Measurements from ENCODE around the gene PSD. TPM values are rescaled to one million over a fixed set of nuclear protein-coding genes. Genes with fewer than 3 reads are reported as not detected.

Gene PSD
- polyA plus RNA-seq, 1 experiment, result 1.8 TPM

DNA sequence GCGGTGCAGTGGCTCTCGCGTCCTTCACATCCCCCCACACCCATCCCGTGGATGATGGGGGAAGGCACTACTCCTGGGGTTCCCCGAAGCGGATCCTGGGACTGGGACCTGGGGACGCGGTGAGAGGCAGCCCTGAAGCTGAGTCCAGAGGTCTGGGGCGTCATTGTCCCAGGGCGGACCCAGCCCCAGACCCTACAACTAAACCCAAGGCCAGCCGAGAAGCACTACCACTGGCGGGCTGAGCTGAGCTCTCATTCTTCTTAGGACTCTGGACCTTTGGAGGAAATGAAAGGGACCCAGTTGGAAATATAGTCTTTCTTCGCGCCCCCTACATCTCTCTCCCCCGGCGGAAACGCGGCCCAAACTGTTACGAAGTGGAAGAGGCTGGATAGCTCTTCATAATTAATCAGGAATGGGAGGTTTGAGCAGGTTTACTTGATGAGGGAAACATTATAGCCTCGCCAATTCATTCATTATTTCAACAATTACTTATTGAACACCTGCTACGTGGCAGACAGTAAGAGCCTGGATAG is 1.7 kb upstream of the PSD start:
- POLR2A ChIA-PET, result interaction anchor here (1.3 to 3.1 kb wide), 2 partner anchors 12 to 190 kb away, joined by 3 to 7 read pairs; partner anchors contain the start of gene CUEDC2
- no peak for DNase-seq (ENCODE audit: low read depth)

DNA sequence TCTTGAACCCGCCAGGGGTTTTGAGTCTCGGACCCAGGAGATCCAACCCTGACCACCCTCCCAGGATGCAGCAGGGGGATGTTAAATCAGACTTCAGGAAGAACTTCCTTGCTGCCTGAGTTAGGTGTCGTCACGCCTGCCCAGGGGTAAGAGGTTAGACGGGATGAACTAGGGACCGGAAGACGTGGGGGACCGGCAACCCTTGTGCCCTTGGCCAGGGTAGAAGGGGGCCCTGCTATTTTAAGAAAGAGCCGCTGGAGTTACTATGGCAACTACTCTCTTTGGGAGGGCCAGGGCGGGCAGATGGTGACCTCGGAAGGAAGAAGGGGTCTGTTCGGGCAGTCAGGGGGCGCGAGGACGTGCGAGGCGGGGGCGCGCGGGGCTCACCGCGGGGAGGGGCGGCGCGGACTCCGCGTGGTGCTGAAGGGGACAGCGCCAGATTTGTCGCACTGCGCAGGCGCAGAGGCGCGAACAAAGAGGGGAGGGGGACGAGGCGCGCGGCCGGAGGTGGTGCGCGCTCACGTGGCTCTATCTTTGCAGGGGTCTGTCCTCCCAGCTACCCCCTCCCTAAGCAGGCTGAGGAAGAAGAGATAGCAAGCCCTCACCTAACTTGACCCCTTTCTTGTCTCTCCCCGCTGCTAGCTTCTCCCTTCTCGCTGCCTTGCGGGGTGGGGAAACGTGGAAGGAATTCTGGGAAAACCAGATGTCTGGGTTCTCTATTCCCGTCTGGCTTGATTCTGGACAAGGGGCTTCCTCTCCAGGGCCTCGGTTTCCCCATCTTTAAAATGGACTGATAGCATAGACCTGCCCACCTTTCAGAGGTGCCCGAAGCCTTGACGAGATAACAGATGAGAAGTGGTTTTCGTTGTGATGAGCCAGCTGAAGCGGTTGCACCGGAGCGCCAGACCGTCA is 940 bp upstream of the PSD start:
- no peak for DNase-seq (ENCODE audit: low read depth)
- Histone ChIP-seq H3K36me3 (ENCODE audit: control insufficient read depth, insufficient read depth, low read length) (peaks cover 8% of the 10 kb centered on the region), H3K27me3 (ENCODE audit: control insufficient read depth, insufficient read depth, low read length) (peaks cover 6% of the 10 kb centered on the region), H3K4me3 (ENCODE audit: low read depth, low read length) (peak overlapping the region; percentile 82)
- TF ChIP-seq, protein P1, sequence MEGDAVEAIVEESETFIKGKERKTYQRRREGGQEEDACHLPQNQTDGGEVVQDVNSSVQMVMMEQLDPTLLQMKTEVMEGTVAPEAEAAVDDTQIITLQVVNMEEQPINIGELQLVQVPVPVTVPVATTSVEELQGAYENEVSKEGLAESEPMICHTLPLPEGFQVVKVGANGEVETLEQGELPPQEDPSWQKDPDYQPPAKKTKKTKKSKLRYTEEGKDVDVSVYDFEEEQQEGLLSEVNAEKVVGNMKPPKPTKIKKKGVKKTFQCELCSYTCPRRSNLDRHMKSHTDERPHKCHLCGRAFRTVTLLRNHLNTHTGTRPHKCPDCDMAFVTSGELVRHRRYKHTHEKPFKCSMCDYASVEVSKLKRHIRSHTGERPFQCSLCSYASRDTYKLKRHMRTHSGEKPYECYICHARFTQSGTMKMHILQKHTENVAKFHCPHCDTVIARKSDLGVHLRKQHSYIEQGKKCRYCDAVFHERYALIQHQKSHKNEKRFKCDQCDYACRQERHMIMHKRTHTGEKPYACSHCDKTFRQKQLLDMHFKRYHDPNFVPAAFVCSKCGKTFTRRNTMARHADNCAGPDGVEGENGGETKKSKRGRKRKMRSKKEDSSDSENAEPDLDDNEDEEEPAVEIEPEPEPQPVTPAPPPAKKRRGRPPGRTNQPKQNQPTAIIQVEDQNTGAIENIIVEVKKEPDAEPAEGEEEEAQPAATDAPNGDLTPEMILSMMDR (IDR thresholded peaks at IDR 0.05; ENCODE audit: insufficient read depth, low read depth, low read length), result no peak
- ChIA-PET POLR2A (interaction anchor here (3.1 kb wide), 1 partner anchor 13 kb away, joined by 7 read pairs; the partner anchor contains the start of gene CUEDC2), CTCF (interaction anchor here (3.5 to 7.0 kb wide), 7 partner anchors 9 to 249 kb away, joined by 20 to 60 read pairs (median 30); no protein-coding TSS in a partner anchor)

More for the DNA sequence above, 1.7 kb upstream of the PSD start:
- H3K36me3 ChIP-seq (ENCODE audit: control insufficient read depth, insufficient read depth, low read length), result peaks cover 8% of the 10 kb centered on the region
- TF ChIP-seq, protein P1 (IDR thresholded peaks at IDR 0.05; ENCODE audit: insufficient read depth, low read depth, low read length), result no peak
- CTCF ChIA-PET, result interaction anchor here (1.0 to 7.0 kb wide), 11 partner anchors 10 to 250 kb away, joined by 3 to 60 read pairs (median 25); partner anchors contain the start of genes C10orf95 and CUEDC2
- peak overlapping the region; percentile 82 for H3K4me3 ChIP-seq (ENCODE audit: low read depth, low read length)
- peaks cover 4% of the 10 kb centered on the region for H3K27me3 ChIP-seq (ENCODE audit: control insufficient read depth, insufficient read depth, low read length)

DNA sequence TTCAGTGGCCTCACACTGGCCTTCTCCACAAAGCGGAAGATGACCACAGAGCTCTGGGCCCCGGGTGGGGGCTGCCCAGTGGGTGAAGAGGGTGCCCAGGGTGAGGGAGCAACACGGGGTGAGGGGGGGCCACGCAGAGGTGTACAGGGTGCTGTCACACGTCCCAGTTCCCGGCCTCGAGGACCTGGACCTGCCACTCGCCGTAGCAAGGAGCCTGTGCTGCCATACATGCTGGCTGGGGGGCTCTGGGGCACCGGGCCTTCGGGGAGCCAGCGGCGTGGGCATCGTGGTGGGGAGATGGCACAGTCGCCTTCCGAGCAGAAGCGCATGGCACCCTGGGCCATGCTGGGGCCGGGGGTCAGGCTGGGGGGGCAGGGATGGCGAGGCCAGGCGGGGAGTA is 1.9 kb downstream of the PSD start:
- peaks cover 27% of the 10 kb centered on the region for H3K27me3 ChIP-seq (ENCODE audit: control insufficient read depth, insufficient read depth, low read length)
- TF ChIP-seq, protein P1 (IDR thresholded peaks at IDR 0.05; ENCODE audit: insufficient read depth, low read depth, low read length), result no peak
- no peak for DNase-seq (ENCODE audit: low read depth)
- ChIA-PET POLR2A (no interaction called here), CTCF (interaction anchor here (0.9 to 3.7 kb wide), 2 partner anchors 13 to 17 kb away, joined by 3 to 17 read pairs; no protein-coding TSS in a partner anchor)
- no peaks in the 10 kb centered on the region for H3K36me3 ChIP-seq (ENCODE audit: control insufficient read depth, insufficient read depth, low read length)
- no peak overlapping the region for H3K4me3 ChIP-seq (ENCODE audit: low read depth, low read length)

DNA sequence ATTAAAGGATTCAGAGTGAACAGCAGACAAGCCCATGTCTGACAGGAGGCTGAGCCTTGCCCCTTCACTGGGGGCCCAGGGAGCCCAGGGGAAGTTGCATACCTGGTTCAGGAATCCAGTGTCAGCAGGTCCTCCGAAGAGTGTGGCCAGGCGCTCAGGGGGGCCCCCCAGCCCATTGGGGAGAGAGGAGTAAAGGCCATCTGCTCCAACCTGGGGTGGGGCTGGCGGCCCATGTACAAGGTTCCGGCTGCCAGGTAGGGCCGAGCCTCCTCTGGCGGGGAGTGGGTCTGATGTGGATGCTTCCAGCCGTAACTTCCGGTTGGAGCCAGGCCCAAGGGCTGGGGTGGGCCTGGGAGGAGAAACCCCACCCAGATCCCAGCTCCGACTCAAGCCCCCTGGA is 2.3 kb downstream of the PSD start:
- POLR2A ChIA-PET, result no interaction called here
- Histone ChIP-seq H3K4me3 (ENCODE audit: low read depth, low read length) (no peak overlapping the region), H3K27me3 (ENCODE audit: control insufficient read depth, insufficient read depth, low read length) (peaks cover 30% of the 10 kb centered on the region), H3K36me3 (ENCODE audit: control insufficient read depth, insufficient read depth, low read length) (no peaks in the 10 kb centered on the region)
- CTCF ChIA-PET, result interaction anchor here (0.9 to 3.7 kb wide), 2 partner anchors 13 to 17 kb away, joined by 3 to 17 read pairs; no protein-coding TSS in a partner anchor
- DNase-seq (ENCODE audit: low read depth), result no peak
- TF ChIP-seq, protein P1 (IDR thresholded peaks at IDR 0.05; ENCODE audit: insufficient read depth, low read depth, low read length), result no peak

DNA sequence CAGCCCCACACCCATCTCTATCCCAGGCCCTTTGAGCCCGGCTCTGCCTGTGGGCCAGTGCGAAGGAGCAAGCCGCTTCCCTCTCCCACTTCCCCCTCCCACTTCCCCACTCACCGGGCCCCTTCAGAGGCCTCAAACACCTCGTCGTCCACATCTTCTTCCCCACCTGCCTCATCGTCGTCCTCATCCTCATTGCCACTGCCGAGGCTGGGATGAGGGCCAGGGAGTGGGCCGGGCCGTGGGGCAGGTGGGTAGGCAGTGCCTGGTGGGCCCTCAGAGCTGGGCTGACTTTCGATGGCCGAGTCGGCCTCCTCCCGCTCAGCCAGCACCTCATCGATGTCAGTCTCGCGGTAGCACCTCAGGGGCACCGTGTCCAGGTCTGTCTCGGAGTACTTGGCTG is 3.8 kb downstream of the PSD start:
- TF ChIP-seq, protein P1 (IDR thresholded peaks at IDR 0.05; ENCODE audit: insufficient read depth, low read depth, low read length), result no peak
- CTCF ChIA-PET, result interaction anchor here (3.7 kb wide), 1 partner anchor 11 kb away, joined by 17 read pairs; no protein-coding TSS in a partner anchor
- POLR2A ChIA-PET, result no interaction called here
- no peaks in the 10 kb centered on the region for H3K36me3 ChIP-seq (ENCODE audit: control insufficient read depth, insufficient read depth, low read length)
- no peak overlapping the region for H3K4me3 ChIP-seq (ENCODE audit: low read depth, low read length)
- no peak for DNase-seq (ENCODE audit: low read depth)
- H3K27me3 ChIP-seq (ENCODE audit: control insufficient read depth, insufficient read depth, low read length), result peaks cover 44% of the 10 kb centered on the region

All from BJ (cell line).